ENCODE results near the gene GNG12. TPM values are rescaled to one million over a fixed set of nuclear protein-coding genes. Genes with fewer than 3 reads are reported as not detected.

GNG12 gene
- total RNA-seq, 1 donor from 2014 or later, result 18.5 TPM

GRCh38 chr1:67755619-67756018 is 77.6 kb downstream of the GNG12 start:
- Mint-ChIP-seq H3K36me3 (ENCODE audit: low read depth) (no peaks in the 10 kb centered on the region), H3K9me3 (no peaks in the 10 kb centered on the region), H3K4me3 (no peak overlapping the region), H3K27ac (ENCODE audit: unreplicated experiment) (peak overlapping the region; percentile 88), H3K4me1 (peaks cover 2% of the 10 kb centered on the region), H3K27me3 (ENCODE audit: low read depth) (no peaks in the 10 kb centered on the region)
- TF ChIP-seq CTCF (conservative IDR thresholded peaks at IDR 0.05), result no peak
- no peak for DNase-seq (ENCODE audit: low read depth, low spot score)

- Mint-ChIP-seq H3K4me1 (peaks cover 7% of the 10 kb centered on the region), H3K36me3 (ENCODE audit: low read depth) (no peaks in the 10 kb centered on the region), H3K4me3 (no peak overlapping the region), H3K27me3 (ENCODE audit: low read depth) (no peaks in the 10 kb centered on the region), H3K27ac (ENCODE audit: unreplicated experiment) (no peak overlapping the region), H3K9me3 (no peaks in the 10 kb centered on the region)
- no peak for TF ChIP-seq CTCF (conservative IDR thresholded peaks at IDR 0.05)
- no peak for DNase-seq (ENCODE audit: low read depth, low spot score)
These were observed 78.1 kb downstream of the GNG12 start for GRCh38 chr1:67755160-67755559.

GRCh38 chr1:67754526-67754920 is 78.7 kb downstream of the GNG12 start:
- H3K4me1 Mint-ChIP-seq, result peaks cover 13% of the 10 kb centered on the region
- no peaks in the 10 kb centered on the region for H3K9me3 Mint-ChIP-seq
- no peak overlapping the region for H3K4me3 Mint-ChIP-seq
- H3K27me3 Mint-ChIP-seq (ENCODE audit: low read depth), result no peaks in the 10 kb centered on the region
- DNase-seq (ENCODE audit: low read depth, low spot score), result no peak
- H3K27ac Mint-ChIP-seq (ENCODE audit: unreplicated experiment), result no peak overlapping the region
- H3K36me3 Mint-ChIP-seq (ENCODE audit: low read depth), result no peaks in the 10 kb centered on the region
- no peak for TF ChIP-seq CTCF (conservative IDR thresholded peaks at IDR 0.05)

GRCh38 chr1:67753776-67754525 is 79.3 kb downstream of the GNG12 start:
- TF ChIP-seq CTCF (conservative IDR thresholded peaks at IDR 0.05), result no peak
- Mint-ChIP-seq H3K9me3 (no peaks in the 10 kb centered on the region), H3K36me3 (ENCODE audit: low read depth) (no peaks in the 10 kb centered on the region), H3K27ac (ENCODE audit: unreplicated experiment) (no peak overlapping the region), H3K4me1 (peaks cover 16% of the 10 kb centered on the region), H3K27me3 (ENCODE audit: low read depth) (no peaks in the 10 kb centered on the region), H3K4me3 (no peak overlapping the region)
- no peak for DNase-seq (ENCODE audit: low read depth, low spot score)

- Mint-ChIP-seq H3K27me3 (ENCODE audit: low read depth) (no peaks in the 10 kb centered on the region), H3K4me3 (no peak overlapping the region), H3K36me3 (ENCODE audit: low read depth) (no peaks in the 10 kb centered on the region), H3K27ac (ENCODE audit: unreplicated experiment) (no peak overlapping the region), H3K9me3 (no peaks in the 10 kb centered on the region), H3K4me1 (peaks cover 30% of the 10 kb centered on the region)
- no peak for TF ChIP-seq CTCF (conservative IDR thresholded peaks at IDR 0.05)
- no peak for DNase-seq (ENCODE audit: low read depth, low spot score)
These were observed 81.0 kb downstream of the GNG12 start for GRCh38 chr1:67752306-67752705.

All from neural crest cell (in vitro differentiated cells).